Neural progenitor cell (in vitro differentiated cells): ENCODE results near the gene ZNF41. TPM values are rescaled to one million over a fixed set of nuclear protein-coding genes. Genes with fewer than 3 reads are reported as not detected.

Experiments
- DNase-seq: peaks from one replicate; pipeline ENCODE4 v3.0.0-alpha.2; 2016; ENCODE audit warnings: low spot score
- H2AFZ ChIP-seq: fragments of 200-600 bp; sonication (generic); replicated peaks from 2 replicates; pipeline ENCODE4 v1.6.1; 2016; ENCODE audit warnings: antibody characterized with exemption
- H3F3A ChIP-seq: fragments of 200-600 bp; sonication (generic); 2 replicates; pipeline ENCODE4 v1.6.1; 2016; ENCODE audit warnings: antibody characterized with exemption, low read depth
- H3K27ac ChIP-seq: fragments of 200-600 bp; sonication (generic); 2 replicates; pipeline ENCODE4 v1.5.1; 2016; ENCODE audit warnings: mild to moderate bottlenecking
- H3K27me3 ChIP-seq: fragments of 200-600 bp; sonication (generic); 2 replicates; pipeline ENCODE4 v1.6.1; 2016; ENCODE audit warnings: mild to moderate bottlenecking, moderate library complexity
- H3K36me3 ChIP-seq: fragments of 200-600 bp; sonication (generic); 2 replicates; pipeline ENCODE4 v1.5.1; 2016
- H3K4me1 ChIP-seq: fragments of 200-600 bp; sonication (generic); 2 replicates; pipeline ENCODE4 v1.6.1; 2016; ENCODE audit warnings: mixed run types
- H3K4me2 ChIP-seq: fragments of 200-600 bp; sonication (generic); 2 replicates; pipeline ENCODE4 v1.6.1; 2016
- H3K4me3 ChIP-seq: fragments of 200-600 bp; sonication (generic); 2 replicates; pipeline ENCODE4 v1.5.1; 2016
- H3K79me2 ChIP-seq: fragments of 200-600 bp; sonication (generic); 2 replicates; pipeline ENCODE4 v1.6.1; 2016; ENCODE audit warnings: low read depth
- H3K9ac ChIP-seq: fragments of 200-600 bp; sonication (generic); 2 replicates; pipeline ENCODE4 v1.6.1; 2016
- H3K9me3 ChIP-seq: fragments of 200-600 bp; sonication (generic); 2 replicates; pipeline ENCODE4 v1.5.1; 2016; ENCODE audit warnings: low read depth
- H4K20me1 ChIP-seq: fragments of 200-600 bp; sonication (generic); 2 replicates; pipeline ENCODE4 v1.6.1; 2016; ENCODE audit warnings: low read depth
- H3K27ac Mint-ChIP-seq: 3 replicates; pipeline ENCODE4 v1.8.0; 2021; ENCODE audit warnings: mixed read lengths
- H3K27me3 Mint-ChIP-seq: 2 replicates; pipeline ENCODE4 v1.8.0; 2022; ENCODE audit warnings: low read depth, mild to moderate bottlenecking, inconsistent platforms, moderate library complexity, mixed read lengths; ENCODE audit not compliant: insufficient read depth
- H3K36me3 Mint-ChIP-seq: 3 replicates; pipeline ENCODE4 v1.8.0; 2021; ENCODE audit warnings: mixed read lengths
- H3K4me1 Mint-ChIP-seq: 3 replicates; pipeline ENCODE4 v1.8.0; 2021; ENCODE audit warnings: mixed read lengths
- H3K4me3 Mint-ChIP-seq: 3 replicates; pipeline ENCODE4 v1.8.0; 2021; ENCODE audit warnings: mild to moderate bottlenecking, moderate library complexity, mixed read lengths
- H3K9me3 Mint-ChIP-seq: 3 replicates; pipeline ENCODE4 v1.8.0; 2020; ENCODE audit warnings: mixed read lengths
- EZH2 ChIP-seq: fragments of 200-600 bp; sonication (generic); IDR thresholded peaks from 2 replicates; pipeline ENCODE4 v1.6.1; 2017; ENCODE audit warnings: antibody characterized with exemption, mild to moderate bottlenecking, moderate library complexity
- EZH2phosphoT487 ChIP-seq: fragments of 200-600 bp; sonication (generic); IDR thresholded peaks from 2 replicates; pipeline ENCODE4 v1.6.1; 2017; ENCODE audit warnings: antibody characterized with exemption
- total RNA-seq: library from RNA; depleted of rRNA; stranded (reverse); fragments of >200 nt; gene quantifications from 2 replicates; pipeline ENCODE4 v1.2.3, GENCODE V29; 2015; ENCODE audit warnings: low replicate concordance
- TF ChIP-seq, protein P1 (sequence below): fragments of 200-600 bp; sonication (generic); IDR thresholded peaks from 2 replicates; pipeline ENCODE4 v1.5.1; 2017; ENCODE audit warnings: antibody characterized with exemption, mild to moderate bottlenecking

The ZNF41 gene
- total RNA-seq, 1 donor from 2014 or later: 5.1 TPM

DNA sequence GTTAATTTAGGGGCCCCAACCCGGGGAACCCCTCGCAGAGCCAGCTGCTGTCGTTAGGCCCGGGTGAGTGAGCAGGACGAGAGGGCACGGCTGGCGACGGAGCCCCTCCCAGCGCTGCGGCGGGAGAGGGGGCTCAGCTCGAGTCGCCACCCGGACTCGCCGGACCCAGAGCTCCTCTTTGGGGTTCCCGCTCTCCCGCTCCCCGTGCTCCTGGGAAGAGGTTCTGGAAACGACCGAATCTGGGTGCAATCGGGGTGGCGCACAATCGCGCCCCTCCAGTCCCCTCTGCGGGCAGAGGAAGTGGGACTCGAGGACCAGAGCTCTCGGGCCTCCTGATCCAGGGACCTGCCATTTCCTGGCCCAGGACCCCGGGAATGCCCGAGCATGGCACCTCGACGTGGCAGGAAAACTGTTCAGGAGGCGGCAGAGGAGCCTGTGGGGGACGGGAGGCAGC, 40.7 kb upstream of the ZNF41 start:
- no peak overlapping the region for H3K27ac Mint-ChIP-seq
- Histone ChIP-seq H3K9ac (no peak overlapping the region), H3K79me2 (no peaks in the 10 kb centered on the region), H4K20me1 (no peaks in the 10 kb centered on the region), H3K9me3 (no peaks in the 10 kb centered on the region), H3K4me3 (peak overlapping the region; percentile 56), H3K27me3 (peaks cover 19% of the 10 kb centered on the region), H3K27ac (no peak overlapping the region), H3K4me2 (peak overlapping the region; percentile 78), H3K4me1 (no peaks in the 10 kb centered on the region), H3F3A (no peaks in the 10 kb centered on the region), H2AFZ (peak overlapping the region; percentile 87), H3K36me3 (no peaks in the 10 kb centered on the region)
- no peaks in the 10 kb centered on the region for H3K4me1 Mint-ChIP-seq
- TF ChIP-seq EZH2phosphoT487 (no peak), EZH2 (no peak)
- TF ChIP-seq, protein P1, sequence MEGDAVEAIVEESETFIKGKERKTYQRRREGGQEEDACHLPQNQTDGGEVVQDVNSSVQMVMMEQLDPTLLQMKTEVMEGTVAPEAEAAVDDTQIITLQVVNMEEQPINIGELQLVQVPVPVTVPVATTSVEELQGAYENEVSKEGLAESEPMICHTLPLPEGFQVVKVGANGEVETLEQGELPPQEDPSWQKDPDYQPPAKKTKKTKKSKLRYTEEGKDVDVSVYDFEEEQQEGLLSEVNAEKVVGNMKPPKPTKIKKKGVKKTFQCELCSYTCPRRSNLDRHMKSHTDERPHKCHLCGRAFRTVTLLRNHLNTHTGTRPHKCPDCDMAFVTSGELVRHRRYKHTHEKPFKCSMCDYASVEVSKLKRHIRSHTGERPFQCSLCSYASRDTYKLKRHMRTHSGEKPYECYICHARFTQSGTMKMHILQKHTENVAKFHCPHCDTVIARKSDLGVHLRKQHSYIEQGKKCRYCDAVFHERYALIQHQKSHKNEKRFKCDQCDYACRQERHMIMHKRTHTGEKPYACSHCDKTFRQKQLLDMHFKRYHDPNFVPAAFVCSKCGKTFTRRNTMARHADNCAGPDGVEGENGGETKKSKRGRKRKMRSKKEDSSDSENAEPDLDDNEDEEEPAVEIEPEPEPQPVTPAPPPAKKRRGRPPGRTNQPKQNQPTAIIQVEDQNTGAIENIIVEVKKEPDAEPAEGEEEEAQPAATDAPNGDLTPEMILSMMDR: no peak
- peaks cover 22% of the 10 kb centered on the region for H3K9me3 Mint-ChIP-seq
- H3K36me3 Mint-ChIP-seq: no peaks in the 10 kb centered on the region
- H3K27me3 Mint-ChIP-seq: peaks cover 2% of the 10 kb centered on the region
- peak overlapping the region; percentile 80 for H3K4me3 Mint-ChIP-seq
- no peak for DNase-seq

DNA sequence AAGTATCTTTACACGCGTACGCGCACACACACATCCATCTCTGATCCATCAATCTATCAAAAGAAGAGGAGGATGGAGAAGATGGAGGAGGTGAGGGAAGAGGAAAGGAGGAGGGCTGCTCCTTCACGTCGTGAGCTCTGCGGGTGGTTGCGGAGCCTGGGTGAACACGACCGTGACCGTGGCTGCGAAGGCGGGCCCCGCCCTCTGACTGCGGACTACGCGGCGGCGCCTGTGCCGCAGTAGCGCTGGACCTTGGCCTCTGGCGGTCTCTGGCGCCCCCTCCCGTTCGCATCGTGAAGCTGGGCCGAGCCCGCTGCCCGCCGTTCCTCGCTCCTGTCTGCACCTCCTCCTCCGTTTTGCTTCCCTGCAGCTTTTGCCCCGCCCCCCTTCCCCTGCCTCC, 40.3 kb upstream of the ZNF41 start:
- TF ChIP-seq, protein P1: peak; percentile 67
- no peak for TF ChIP-seq EZH2
- Mint-ChIP-seq H3K27ac (no peak overlapping the region), H3K9me3 (peaks cover 24% of the 10 kb centered on the region), H3K27me3 (peaks cover 3% of the 10 kb centered on the region), H3K36me3 (no peaks in the 10 kb centered on the region), H3K4me3 (peak overlapping the region; percentile 77), H3K4me1 (no peaks in the 10 kb centered on the region)
- H3K27ac ChIP-seq: no peak overlapping the region
- H4K20me1 ChIP-seq: no peaks in the 10 kb centered on the region
- DNase-seq: peak; percentile 74
- H3K4me2 ChIP-seq: peak overlapping the region; percentile 78
- peak overlapping the region; percentile 87 for H2AFZ ChIP-seq
- H3K9me3 ChIP-seq: no peaks in the 10 kb centered on the region
- no peaks in the 10 kb centered on the region for H3K79me2 ChIP-seq
- no peaks in the 10 kb centered on the region for H3K4me1 ChIP-seq
- no peaks in the 10 kb centered on the region for H3K36me3 ChIP-seq
- peak overlapping the region; percentile 56 for H3K4me3 ChIP-seq
- no peak overlapping the region for H3K9ac ChIP-seq
- H3F3A ChIP-seq: no peaks in the 10 kb centered on the region
- H3K27me3 ChIP-seq: peaks cover 19% of the 10 kb centered on the region

DNA sequence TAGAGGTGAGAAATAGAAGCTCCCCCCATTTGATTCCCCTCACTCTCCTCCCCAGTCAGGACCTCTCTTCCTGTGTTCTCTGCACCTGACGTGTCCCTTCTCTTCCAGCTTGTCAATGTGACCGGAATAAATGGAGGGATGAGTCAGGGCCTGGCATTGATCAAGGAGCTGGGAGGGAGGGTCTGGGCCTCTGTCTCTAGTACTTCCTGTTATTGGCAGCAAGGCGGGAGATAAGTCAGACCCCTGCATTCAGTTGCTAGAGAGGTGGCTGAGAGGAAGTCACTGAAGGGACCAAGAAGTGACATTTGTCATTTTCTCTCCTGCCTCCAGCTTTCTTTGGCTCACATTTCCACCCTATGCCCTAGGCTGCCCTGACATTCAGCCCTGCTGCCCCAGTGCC, 35.1 kb upstream of the ZNF41 start:
- Mint-ChIP-seq H3K36me3 (no peaks in the 10 kb centered on the region), H3K9me3 (peaks cover 29% of the 10 kb centered on the region), H3K27me3 (peaks cover 4% of the 10 kb centered on the region), H3K27ac (peak overlapping the region; percentile 42), H3K4me3 (no peak overlapping the region), H3K4me1 (peaks cover 3% of the 10 kb centered on the region)
- Histone ChIP-seq H3K27me3 (peaks cover 13% of the 10 kb centered on the region), H4K20me1 (no peaks in the 10 kb centered on the region), H3K9me3 (no peaks in the 10 kb centered on the region), H3K4me1 (no peaks in the 10 kb centered on the region), H3K4me2 (no peak overlapping the region), H3K27ac (no peak overlapping the region), H3K4me3 (no peak overlapping the region), H3K9ac (no peak overlapping the region), H3K36me3 (no peaks in the 10 kb centered on the region), H3F3A (no peaks in the 10 kb centered on the region), H2AFZ (no peak overlapping the region), H3K79me2 (no peaks in the 10 kb centered on the region)
- no peak for TF ChIP-seq EZH2phosphoT487
- TF ChIP-seq, protein P1: no peak
- TF ChIP-seq EZH2: no peak
- DNase-seq: no peak
